NB4 (cell line): Measurements from ENCODE around the gene CDC25C.

Experiments
- MAX ChIP-seq: IDR thresholded peaks from 2 replicates; pipeline ENCODE4 v1.6.1; 2011; ENCODE audit warnings: low read depth, low read length
- MYC ChIP-seq: IDR thresholded peaks from 2 replicates; pipeline ENCODE4 v1.6.1; 2011; ENCODE audit warnings: low read depth, low read length
- POLR2A ChIP-seq: IDR thresholded peaks from 2 replicates; pipeline ENCODE4 v1.6.1; 2011; ENCODE audit warnings: mild to moderate bottlenecking; ENCODE audit not compliant: insufficient read length; ENCODE audit errors: extremely low read depth
- TF ChIP-seq, protein P1 (sequence below): IDR thresholded peaks from one replicate; pipeline ENCODE4 v1.5.1; 2012; ENCODE audit warnings: low read depth, low read length

DNA sequence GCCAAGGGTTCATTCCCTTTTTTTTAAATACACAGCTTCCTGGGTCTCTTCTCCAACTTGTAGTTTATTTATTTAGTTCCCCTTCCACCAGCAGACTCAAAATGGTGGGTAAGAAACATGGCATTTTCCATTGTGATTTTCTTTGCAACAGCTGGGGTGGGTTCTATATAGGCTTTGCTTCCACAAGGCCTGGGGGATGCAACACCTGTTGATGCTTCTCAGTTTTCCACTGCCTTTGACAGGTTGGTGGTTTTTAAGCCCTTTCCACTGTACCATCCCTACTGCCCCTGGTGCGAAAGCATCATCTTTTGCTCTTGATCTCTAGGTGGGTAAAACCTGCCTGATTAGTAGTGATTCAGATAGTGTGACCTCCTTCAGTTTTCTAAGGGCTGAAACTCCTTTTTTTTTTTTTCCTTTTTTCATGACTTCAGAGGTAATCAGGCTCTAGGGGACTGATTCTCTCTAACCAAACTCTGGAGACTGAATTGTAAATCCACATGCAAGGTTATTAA lies 29.4 kb upstream of the CDC25C start:
- TF ChIP-seq, protein P1, sequence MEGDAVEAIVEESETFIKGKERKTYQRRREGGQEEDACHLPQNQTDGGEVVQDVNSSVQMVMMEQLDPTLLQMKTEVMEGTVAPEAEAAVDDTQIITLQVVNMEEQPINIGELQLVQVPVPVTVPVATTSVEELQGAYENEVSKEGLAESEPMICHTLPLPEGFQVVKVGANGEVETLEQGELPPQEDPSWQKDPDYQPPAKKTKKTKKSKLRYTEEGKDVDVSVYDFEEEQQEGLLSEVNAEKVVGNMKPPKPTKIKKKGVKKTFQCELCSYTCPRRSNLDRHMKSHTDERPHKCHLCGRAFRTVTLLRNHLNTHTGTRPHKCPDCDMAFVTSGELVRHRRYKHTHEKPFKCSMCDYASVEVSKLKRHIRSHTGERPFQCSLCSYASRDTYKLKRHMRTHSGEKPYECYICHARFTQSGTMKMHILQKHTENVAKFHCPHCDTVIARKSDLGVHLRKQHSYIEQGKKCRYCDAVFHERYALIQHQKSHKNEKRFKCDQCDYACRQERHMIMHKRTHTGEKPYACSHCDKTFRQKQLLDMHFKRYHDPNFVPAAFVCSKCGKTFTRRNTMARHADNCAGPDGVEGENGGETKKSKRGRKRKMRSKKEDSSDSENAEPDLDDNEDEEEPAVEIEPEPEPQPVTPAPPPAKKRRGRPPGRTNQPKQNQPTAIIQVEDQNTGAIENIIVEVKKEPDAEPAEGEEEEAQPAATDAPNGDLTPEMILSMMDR, result no peak
- TF ChIP-seq POLR2A, result no peak
- no peak for TF ChIP-seq MAX
- no peak for TF ChIP-seq MYC
